Endothelial cell of umbilical vein (primary cell): ENCODE measurements around the gene C1R. TPM values are rescaled to one million over a fixed set of nuclear protein-coding genes. Genes with fewer than 3 reads are reported as not detected.

Experiments used
- BruUV-seq: library from RNA; stranded (reverse); fragments of 400-500 nt; replicated peaks from 2 replicates; lab custom pipeline; 2021; lab: Mats Ljungman, UMichigan
- CTCF ChIA-PET: fragments of 300-600, 350-600 bp; sonication (Branson Sonifier 250); formaldehyde crosslinking; loops from one replicate; lab custom pipeline; 2021; ENCODE audit warnings: antibody characterized with exemption, inconsistent platforms; lab: Charles Lee
- POLR2A ChIA-PET: fragments of 300-600, 350-600 bp; sonication (Branson Sonifier 250); formaldehyde crosslinking; loops from one replicate; lab custom pipeline; 2021; ENCODE audit warnings: antibody characterized with exemption, inconsistent platforms; lab: Charles Lee
- DNase-seq: peaks from one replicate; pipeline ENCODE4 v3.0.0-alpha.2; 2011; ENCODE audit warnings: low read depth, low spot score
- FAIRE-seq: peaks from 2 replicates; lab custom pipeline; 2011; peaks lifted over from hg19 to GRCh38; lab: Jason Lieb, UNC
- H2AFZ ChIP-seq: 2 replicates; pipeline ENCODE4 v1.6.0; 2012; ENCODE audit warnings: low read depth, low read length, control low read depth, inconsistent platforms
- H3K27ac ChIP-seq: 2 replicates; pipeline ENCODE4 v1.5.1; 2011; ENCODE audit warnings: low read depth, mild to moderate bottlenecking, control low read depth, low read length, moderate library complexity; ENCODE audit not compliant: insufficient read depth
- H3K27me3 ChIP-seq, 2 experiments: 2 replicates each; pipeline versions ENCODE4 v1.6.0 to v1.6.1; 2011; ENCODE audit warnings: low read length in 2 of 2, mixed read lengths in 1 of 2; ENCODE audit not compliant: control insufficient read depth in 2 of 2, insufficient read depth in 2 of 2
- H3K36me3 ChIP-seq, 2 experiments: 2 replicates in 1 of 2; 3 replicates in 1 of 2; pipeline ENCODE4 v1.5.1; 2011; ENCODE audit warnings: low read length in 2 of 2, mild to moderate bottlenecking in 1 of 2, moderate library complexity in 1 of 2; ENCODE audit not compliant: control insufficient read depth in 2 of 2, insufficient read depth in 2 of 2; ENCODE audit errors: extremely low read depth in 1 of 2
- H3K4me1 ChIP-seq: 3 replicates; pipeline ENCODE4 v1.5.1; 2011; ENCODE audit warnings: mild to moderate bottlenecking, low read length; ENCODE audit not compliant: control insufficient read depth, insufficient read depth; ENCODE audit errors: extremely low read depth
- H3K4me2 ChIP-seq: 2 replicates; pipeline ENCODE4 v1.6.1; 2011; ENCODE audit warnings: low read length, control low read depth, mixed read lengths; ENCODE audit not compliant: insufficient read depth
- H3K4me3 ChIP-seq, 3 experiments: fragments of 200-600 bp in 1 of 3; sonication (generic), shearing (Covaris generic) in 1 of 3; replicated peaks in 1 of 3; 2 replicates each; pipeline ENCODE4 v1.5.1; 2011 to 2016; ENCODE audit warnings: control low read depth in 3 of 3, low read length in 3 of 3, mild to moderate bottlenecking in 2 of 3, inconsistent platforms in 1 of 3, low read depth in 1 of 3, moderate library complexity in 1 of 3; ENCODE audit not compliant: insufficient read depth in 1 of 3
- H3K79me2 ChIP-seq: 2 replicates; pipeline ENCODE4 v1.6.0; 2012; ENCODE audit warnings: low read length, inconsistent platforms; ENCODE audit not compliant: control insufficient read depth, insufficient read depth
- H3K9ac ChIP-seq: replicated peaks from 2 replicates; pipeline ENCODE3; 2011; ENCODE audit warnings: low read length, control low read depth; ENCODE audit not compliant: insufficient read depth; ENCODE audit errors: extremely low read depth
- H3K9me1 ChIP-seq: replicated peaks from 3 replicates; pipeline ENCODE4 v1.6.0; 2011; ENCODE audit warnings: mild to moderate bottlenecking, low read length; ENCODE audit not compliant: control insufficient read depth, insufficient read depth; ENCODE audit errors: extremely low read depth
- H3K9me3 ChIP-seq: replicated peaks from 2 replicates; pipeline ENCODE4 v1.5.1; 2012; ENCODE audit warnings: low read length, inconsistent platforms; ENCODE audit not compliant: control insufficient read depth, insufficient read depth
- H4K20me1 ChIP-seq: replicated peaks from 2 replicates; pipeline ENCODE3; 2011; ENCODE audit warnings: mild to moderate bottlenecking, low read length; ENCODE audit not compliant: control insufficient read depth, insufficient read depth; ENCODE audit errors: extremely low read depth
- EZH2 ChIP-seq: IDR thresholded peaks from 2 replicates; pipeline ENCODE4 v1.6.1; 2012; ENCODE audit warnings: borderline replicate concordance, low read depth, mild to moderate bottlenecking, moderate library complexity, low read length, inconsistent platforms; ENCODE audit not compliant: severe bottlenecking
- FOS ChIP-seq: IDR thresholded peaks from 2 replicates; pipeline ENCODE4 v1.6.1; 2011; ENCODE audit warnings: mild to moderate bottlenecking, low read length, moderate library complexity, borderline replicate concordance; ENCODE audit not compliant: insufficient read depth
- GATA2 ChIP-seq: IDR thresholded peaks from 2 replicates; pipeline ENCODE4 v1.7.0; 2011; ENCODE audit warnings: low read depth, mild to moderate bottlenecking, moderate library complexity, mixed read lengths, low read length; ENCODE audit not compliant: insufficient read length, insufficient read depth
- JUN ChIP-seq: IDR thresholded peaks from 2 replicates; pipeline ENCODE4 v1.6.1; 2011; ENCODE audit warnings: borderline replicate concordance, low read depth; ENCODE audit not compliant: insufficient read length, insufficient read depth
- MYC ChIP-seq: IDR thresholded peaks from one replicate; pipeline ENCODE4 v1.6.1; 2011; ENCODE audit warnings: mild to moderate bottlenecking, low read depth, low read length
- POLR2A ChIP-seq: IDR thresholded peaks from 2 replicates; pipeline ENCODE4 v1.6.1; 2012; ENCODE audit warnings: low read depth, mild to moderate bottlenecking, control low read depth, low read length
- POLR2AphosphoS5 ChIP-seq: IDR thresholded peaks from 2 replicates; pipeline ENCODE4 v1.6.1; 2012; ENCODE audit warnings: low read depth, mild to moderate bottlenecking, control low read depth, low read length, moderate library complexity; ENCODE audit not compliant: insufficient read depth
- dilution Hi-C: fragments of 300-500 bp; cut with MboI; formaldehyde crosslinking; loops from one replicate; pipeline ENCODE4 v1.15.0; 2019; ENCODE audit warnings: low sequenced_read_pairs; ENCODE audit not compliant: extremely low pct_ligation_motif_present
- intact Hi-C: fragments of 100-400 bp; cut with micrococcal nuclease; formaldehyde crosslinking; loops from one replicate; pipeline ENCODE4 v1.10.0; 2022
- polyA plus RNA-seq, 4 experiments: library from polyadenylated mRNA; depleted of rRNA in 3 of 4; stranded (reverse) in 3 of 4; unstranded in 1 of 4; fragments of >200 nt; gene quantifications; 2 replicates each; pipeline versions ENCODE4 v1.2.1 to v1.2.3, GENCODE V29; 2011 to 2012; ENCODE audit warnings: missing spikeins in 1 of 4
- total RNA-seq: library from RNA; stranded (reverse); gene quantifications from 2 replicates; pipeline ENCODE4 v1.2.3, GENCODE V29; 2021
- TF ChIP-seq, protein P1 (sequence below), 2 donors: IDR thresholded peaks; 1 replicate in 1 of 2; 2 replicates in 1 of 2; pipeline ENCODE4 v1.5.1; 2011; ENCODE audit warnings: low read length in 2 of 2, mild to moderate bottlenecking in 2 of 2, moderate library complexity in 2 of 2, control low read depth in 1 of 2, inconsistent platforms in 1 of 2, low read depth in 1 of 2; ENCODE audit not compliant: insufficient read depth in 1 of 2; ENCODE audit errors: extremely low read depth in 1 of 2
- TF ChIP-seq, protein P2 (sequence below): IDR thresholded peaks from 2 replicates; pipeline ENCODE4 v1.6.1; 2011; ENCODE audit not compliant: insufficient read depth, insufficient read length

C1R gene
- total and polyA plus RNA-seq, 2 donors (not counting 3 experiments of a cell fraction or from before 2014, with no cell fraction given), result 3.6 to 5.8 TPM

DNA sequence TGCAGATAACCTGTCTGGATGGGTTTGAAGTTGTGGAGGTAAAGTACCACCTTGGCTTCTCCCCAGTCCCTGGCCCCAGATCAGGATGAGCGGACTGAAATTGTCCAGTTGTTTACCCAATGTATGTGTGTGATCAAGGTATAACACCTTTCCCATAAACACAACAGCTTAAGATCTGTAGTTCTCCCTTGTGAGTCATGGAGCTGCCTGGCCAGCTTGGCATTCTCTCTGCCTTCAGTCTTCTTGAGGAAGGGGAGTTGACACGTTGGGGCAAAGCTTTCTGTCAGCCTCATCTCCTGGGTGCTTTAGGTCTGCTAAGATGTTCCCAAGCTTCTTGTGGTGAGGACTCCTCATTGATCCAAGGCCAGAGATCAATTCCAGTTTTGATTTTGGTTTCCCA is 25.6 kb downstream of the C1R start:
- H3K9me3 ChIP-seq, result no peaks in the 10 kb centered on the region
- POLR2A ChIA-PET, result no interaction called here
- H3K79me2 ChIP-seq, result no peaks in the 10 kb centered on the region
- TF ChIP-seq, protein P1, sequence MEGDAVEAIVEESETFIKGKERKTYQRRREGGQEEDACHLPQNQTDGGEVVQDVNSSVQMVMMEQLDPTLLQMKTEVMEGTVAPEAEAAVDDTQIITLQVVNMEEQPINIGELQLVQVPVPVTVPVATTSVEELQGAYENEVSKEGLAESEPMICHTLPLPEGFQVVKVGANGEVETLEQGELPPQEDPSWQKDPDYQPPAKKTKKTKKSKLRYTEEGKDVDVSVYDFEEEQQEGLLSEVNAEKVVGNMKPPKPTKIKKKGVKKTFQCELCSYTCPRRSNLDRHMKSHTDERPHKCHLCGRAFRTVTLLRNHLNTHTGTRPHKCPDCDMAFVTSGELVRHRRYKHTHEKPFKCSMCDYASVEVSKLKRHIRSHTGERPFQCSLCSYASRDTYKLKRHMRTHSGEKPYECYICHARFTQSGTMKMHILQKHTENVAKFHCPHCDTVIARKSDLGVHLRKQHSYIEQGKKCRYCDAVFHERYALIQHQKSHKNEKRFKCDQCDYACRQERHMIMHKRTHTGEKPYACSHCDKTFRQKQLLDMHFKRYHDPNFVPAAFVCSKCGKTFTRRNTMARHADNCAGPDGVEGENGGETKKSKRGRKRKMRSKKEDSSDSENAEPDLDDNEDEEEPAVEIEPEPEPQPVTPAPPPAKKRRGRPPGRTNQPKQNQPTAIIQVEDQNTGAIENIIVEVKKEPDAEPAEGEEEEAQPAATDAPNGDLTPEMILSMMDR (IDR thresholded peaks at IDR 0.05; ENCODE audit: extremely low read depth in 1 of 2, insufficient read depth in 1 of 2, low read depth in 1 of 2, low read length in 2 of 2), result no peak
- TF ChIP-seq FOS (no peak), GATA2 (no peak), JUN (no peak), POLR2A (no peak), POLR2AphosphoS5 (no peak), MYC (no peak), EZH2 (no peak)
- TF ChIP-seq, protein P2, sequence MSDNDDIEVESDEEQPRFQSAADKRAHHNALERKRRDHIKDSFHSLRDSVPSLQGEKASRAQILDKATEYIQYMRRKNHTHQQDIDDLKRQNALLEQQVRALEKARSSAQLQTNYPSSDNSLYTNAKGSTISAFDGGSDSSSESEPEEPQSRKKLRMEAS, result no peak
- no peaks in the 10 kb centered on the region for H4K20me1 ChIP-seq
- dilution Hi-C loops, result no loop called here
- no peak overlapping the region for H3K4me2 ChIP-seq
- H3K27me3 ChIP-seq, result peaks cover 11 to 30% of the 10 kb centered on the region in 2 experiments
- no peak for FAIRE-seq
- H3K9ac ChIP-seq, result no peak overlapping the region
- no peaks in the 10 kb centered on the region for H3K9me1 ChIP-seq
- no peak overlapping the region for H3K27ac ChIP-seq
- H3K4me1 ChIP-seq, result no peaks in the 10 kb centered on the region
- H2AFZ ChIP-seq, result no peak overlapping the region
- no peak for DNase-seq
- no peaks in the 10 kb centered on the region for H3K36me3 ChIP-seq
- no peak overlapping the region for H3K4me3 ChIP-seq
- CTCF ChIA-PET, result no interaction called here
- no TSS peak for BruUV-seq
- intact Hi-C loops, result no loop called here
